RCC 7860 (cell line): ENCODE data around the gene HS6ST3.
A peak's percentile ranks its signal among the peaks of the same experiment; 100 is the strongest.

ENCODE experiments used
- DNase-seq: peaks from one replicate; pipeline ENCODE4 v3.0.0-alpha.2; 2015; ENCODE audit warnings: low spot score
- FAIRE-seq: peaks from 2 replicates; lab custom pipeline; 2012; peaks lifted over from hg19 to GRCh38; lab: Jason Lieb, UNC

Gene HS6ST3

DNA sequence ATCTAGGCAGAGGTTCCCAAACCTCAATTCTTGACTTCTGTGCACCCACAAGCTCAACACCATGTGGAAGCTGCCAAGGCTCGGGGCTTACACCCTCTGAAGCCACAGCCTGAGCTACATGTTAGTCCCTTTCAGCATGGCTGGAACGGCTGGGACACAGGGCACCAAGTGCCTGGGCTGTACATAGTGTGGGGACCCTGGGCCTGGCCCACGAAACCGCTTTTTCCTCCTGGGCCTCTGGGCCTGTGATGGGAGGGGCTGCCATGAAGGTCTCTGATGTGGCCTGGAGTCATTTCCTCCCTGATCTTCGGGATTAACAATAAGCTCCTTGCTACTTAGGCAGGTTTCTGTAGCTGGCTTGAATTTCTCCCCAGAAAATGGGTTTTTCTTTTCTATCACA, 108.1 kb downstream of the HS6ST3 start:
- FAIRE-seq (no peak), DNase-seq (no peak)

DNA sequence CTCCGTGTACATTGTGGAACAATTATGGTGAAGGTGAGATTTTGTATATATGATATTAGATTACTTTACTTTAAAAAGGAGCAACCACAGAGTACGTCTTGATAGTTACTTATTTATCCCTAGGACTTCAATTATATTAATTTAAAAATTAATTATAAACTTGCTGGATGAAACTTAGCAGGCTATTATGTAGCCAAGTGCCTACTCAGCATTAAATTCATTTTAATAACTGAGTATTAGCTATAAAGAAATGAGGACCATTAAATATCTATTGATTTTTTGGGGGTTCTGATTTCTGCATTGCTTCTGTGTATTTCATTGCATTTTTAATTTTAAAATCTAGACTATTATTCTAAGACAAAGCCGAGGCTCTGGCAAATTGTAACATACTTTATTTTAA, 109.4 kb downstream of the HS6ST3 start:
- FAIRE-seq (no peak), DNase-seq (no peak)

DNA sequence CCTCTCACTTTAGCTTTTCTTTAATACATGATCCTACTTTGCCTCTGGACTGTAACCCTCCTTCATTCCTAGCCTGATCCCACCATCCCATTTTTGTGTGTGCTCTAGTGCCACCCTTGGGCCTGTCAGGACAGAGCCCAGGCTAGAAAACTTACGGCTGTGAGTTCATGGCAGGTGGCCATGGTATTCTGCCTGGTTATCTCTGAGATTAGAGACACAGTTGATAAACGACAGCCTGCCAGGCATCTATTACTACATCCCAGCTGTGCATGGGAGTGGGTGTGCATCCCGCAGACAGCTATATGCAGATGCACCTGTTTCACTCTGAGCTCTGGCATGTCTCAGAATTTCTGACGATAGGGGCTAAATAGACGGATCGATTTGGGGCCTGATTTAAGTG, 110.9 kb downstream of the HS6ST3 start:
- FAIRE-seq, result no peak
- DNase-seq, result no peak

DNA sequence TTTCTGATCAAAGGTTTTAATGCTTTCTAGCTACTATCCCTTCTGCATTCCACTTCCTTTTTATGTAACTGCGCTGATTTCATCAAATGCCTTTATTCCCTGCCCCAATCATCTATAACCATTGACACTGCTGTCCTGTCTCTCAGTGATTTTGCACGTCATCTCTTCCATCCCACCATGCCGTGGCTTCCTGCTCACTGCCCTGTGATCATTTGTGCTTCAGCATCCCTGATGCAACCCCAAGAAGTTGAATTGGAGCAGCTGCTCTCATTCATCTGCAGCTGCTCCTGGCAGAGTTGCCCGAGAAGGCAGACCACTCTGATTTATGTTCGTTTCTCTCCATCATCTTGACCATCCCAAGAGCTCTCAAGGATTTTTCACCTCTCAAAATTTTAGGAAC, 112.4 kb downstream of the HS6ST3 start:
- no peak for DNase-seq

DNA sequence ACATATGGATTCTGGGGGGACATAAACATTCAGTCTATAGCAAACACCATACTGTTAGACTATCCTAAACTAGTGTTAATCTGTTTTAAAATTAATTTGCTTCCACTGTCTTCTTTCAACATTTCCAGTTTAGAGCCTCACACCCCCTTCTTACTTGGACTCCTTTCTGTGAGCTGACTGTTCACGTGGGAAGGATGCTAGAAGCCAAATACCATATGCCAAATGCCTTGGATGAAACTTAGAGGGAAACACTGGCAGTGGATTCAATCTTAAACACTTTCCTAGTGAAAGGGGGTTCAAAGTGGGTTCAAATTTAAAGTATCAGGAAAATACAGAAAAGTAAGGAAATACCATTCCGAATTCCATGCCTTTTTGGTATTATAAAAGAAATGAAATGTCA, 113.6 kb downstream of the HS6ST3 start:
- DNase-seq (no peak), FAIRE-seq (no peak)

More for the DNA sequence above, 112.4 kb downstream of the HS6ST3 start:
- no peak for FAIRE-seq

DNA sequence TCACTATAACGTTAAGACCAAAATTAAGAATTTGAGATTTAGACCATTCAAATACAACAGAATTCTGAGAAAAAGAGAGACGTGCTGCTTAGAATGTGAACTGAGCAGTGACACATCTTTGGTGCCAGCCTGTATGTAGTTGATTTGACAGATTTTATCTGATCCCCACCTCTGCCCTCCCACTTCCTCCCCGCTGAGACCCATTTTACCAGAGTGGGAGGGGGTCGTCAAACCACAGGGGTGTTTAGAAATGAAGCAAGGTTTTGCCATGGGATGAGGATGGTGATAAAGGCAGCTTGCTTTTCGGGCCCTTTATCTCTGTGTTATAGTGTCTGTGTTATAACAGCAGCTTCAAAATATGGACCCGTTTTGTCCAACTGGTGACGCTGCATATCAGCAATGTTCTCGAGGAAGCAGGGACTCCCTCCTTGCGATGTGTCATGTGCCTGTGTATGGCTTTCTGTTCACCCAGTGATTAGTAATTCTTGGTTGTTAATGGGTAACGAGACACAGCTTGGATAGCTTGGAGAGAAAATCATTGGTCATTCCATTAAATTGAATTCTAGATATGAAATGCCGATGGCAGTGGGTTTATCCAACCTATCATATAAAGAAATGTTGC, 125.0 kb downstream of the HS6ST3 start:
- FAIRE-seq, result peak; percentile 77
- peak; percentile 74 for DNase-seq

DNA sequence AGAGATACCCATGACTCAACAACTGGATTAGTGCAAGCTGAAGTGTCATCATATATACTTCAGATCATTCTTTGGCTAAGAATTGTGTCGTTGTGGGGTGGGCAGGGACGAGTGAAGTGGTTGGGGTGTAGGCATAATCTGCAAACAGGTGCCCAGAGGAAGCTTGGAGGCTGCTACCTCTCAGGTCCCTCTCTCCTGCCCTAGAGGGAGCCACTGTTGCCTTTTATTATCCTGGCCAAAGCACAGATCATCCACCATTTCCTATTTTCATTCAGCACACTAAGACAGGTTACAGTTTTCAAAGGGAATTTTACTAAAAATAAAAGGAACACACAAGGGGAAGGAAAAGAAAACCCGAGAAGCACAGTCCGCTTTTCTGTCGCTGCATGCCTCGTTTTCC, 126.6 kb downstream of the HS6ST3 start:
- no peak for DNase-seq
- no peak for FAIRE-seq

DNA sequence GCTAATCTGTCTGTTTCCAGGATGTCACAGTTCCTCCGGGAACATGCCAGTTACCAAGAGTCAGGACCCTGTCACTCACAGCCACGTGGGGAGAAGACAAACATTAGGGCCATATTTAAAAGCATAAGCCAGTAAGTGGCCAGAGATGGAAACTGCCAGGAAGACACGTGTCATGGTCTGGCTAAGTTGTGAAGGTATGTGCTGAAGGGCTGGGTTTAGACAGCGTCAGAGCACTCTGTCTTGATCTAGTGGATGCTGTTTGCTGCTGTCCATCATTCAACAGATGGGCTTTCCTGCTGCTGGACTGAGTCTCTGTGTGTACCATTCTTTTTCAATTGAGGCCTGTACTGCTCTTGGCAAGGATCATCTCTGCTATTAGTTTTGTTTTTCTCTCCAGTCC, 128.6 kb downstream of the HS6ST3 start:
- DNase-seq (no peak), FAIRE-seq (no peak)

DNA sequence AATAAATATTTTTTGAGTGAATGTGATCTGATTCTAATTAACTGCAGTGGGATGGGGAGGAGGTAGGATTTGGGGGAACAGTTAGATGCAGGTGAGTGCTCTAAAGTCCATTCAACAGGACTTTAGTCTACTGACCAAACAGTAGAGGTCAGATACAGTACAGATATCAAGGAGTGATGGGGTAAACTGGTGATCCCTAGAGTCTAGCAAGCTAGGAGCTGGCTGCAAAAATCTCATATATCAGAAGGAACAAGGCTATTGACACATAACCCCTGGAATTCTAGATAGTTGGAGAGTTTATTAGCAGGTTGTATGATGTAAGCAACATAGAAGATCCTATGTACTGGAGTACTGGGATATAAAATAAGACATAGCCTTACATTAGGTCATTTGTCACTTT, 131.6 kb downstream of the HS6ST3 start:
- FAIRE-seq (no peak), DNase-seq (no peak)

DNA sequence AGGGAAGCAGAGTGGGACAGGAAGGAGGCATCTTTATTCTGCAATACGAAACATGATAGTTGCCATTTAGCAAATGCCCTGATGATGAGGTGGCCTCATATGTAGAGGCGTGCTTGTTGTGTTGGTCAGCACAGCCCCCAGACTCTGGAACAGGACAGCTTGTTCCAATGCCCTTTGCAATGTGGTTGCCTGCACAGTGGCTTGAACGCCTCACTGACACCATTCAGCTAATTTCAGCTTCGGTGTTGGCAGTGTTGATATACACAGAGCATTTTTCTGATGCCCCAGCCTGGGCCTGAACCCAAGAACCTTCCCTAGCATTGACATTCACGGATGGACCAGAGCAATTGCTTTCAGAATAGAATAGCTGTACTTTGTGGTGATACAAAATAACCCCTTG, 133.3 kb downstream of the HS6ST3 start:
- FAIRE-seq (no peak), DNase-seq (no peak)

DNA sequence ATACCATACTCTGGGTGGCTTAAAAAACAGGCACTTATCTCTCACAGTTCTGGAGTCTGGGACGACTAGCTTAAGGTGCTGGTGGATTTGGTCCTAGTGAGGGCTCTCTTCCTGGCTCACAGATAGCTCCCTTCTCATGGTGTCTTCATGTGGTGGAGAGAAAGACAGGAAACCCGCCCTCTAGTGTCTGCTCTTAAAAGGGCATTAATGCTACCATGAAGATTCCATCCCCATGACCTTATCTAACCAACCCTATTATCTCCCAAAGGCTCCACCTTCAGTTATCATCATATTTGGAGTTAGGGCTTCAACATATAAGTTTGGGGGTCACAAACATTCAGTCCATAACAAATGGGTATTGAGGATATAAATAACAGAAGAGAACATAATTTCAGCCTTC, 139.4 kb downstream of the HS6ST3 start:
- FAIRE-seq, result no peak

DNA sequence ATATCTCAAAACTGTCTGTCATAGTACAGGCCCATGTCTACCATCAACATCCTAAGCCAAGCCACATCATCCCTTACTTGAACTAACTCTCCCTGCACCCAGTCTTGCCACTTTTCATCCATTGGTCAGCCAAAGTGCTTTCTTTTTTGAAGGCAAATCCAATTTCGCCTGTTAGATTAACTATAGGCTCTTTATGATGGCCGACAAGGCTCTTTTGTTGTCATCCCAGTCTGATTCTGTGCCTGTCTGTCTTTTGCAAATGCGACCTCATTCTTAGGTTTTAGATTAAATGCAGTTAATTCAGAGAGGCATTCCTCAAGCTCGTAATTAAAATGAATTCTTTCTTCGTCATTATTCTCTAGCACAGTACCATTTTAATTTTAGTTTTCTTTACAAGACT, 148.3 kb downstream of the HS6ST3 start:
- no peak for DNase-seq

More for the DNA sequence above, 139.4 kb downstream of the HS6ST3 start:
- DNase-seq, result peak; percentile 9

DNA sequence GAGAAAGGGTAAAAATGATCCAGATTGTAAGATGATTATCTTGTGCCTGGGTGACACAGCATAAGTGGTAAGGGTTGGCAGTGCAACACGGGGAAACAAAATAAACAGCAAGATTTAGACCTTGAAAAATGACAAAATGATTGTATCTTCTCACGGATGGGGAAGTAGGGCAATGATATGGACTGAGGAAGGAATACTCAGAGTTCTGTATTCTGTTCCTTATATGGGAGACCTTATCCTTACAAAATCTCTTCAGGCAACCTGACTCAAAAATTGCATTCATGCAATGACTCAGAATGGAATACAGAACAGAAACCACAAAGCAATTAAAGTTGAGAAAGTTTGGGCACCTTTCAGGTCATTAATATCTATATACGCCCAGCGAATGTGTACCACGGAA, 149.0 kb downstream of the HS6ST3 start:
- FAIRE-seq (no peak), DNase-seq (no peak)

More for the DNA sequence above, 148.3 kb downstream of the HS6ST3 start:
- FAIRE-seq, result no peak

DNA sequence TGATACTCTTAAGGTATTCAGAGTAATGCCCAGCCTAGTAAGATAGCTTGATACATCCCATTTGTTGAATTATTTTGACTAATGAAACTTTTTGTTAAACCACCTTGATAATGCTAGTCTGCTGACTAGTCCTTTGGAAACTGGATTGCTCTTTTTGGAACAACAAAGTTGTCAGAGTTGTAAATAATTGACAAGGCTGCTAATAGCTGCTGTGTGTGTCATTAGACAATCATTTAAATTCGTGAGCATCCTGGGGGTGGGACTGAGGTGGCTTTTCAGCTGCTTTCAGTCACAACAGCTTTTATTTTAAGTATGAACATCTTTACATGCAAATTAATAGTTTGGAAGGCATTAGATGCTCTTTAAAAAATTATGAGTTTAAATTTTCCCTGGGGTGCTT, 153.5 kb downstream of the HS6ST3 start:
- no peak for FAIRE-seq

DNA sequence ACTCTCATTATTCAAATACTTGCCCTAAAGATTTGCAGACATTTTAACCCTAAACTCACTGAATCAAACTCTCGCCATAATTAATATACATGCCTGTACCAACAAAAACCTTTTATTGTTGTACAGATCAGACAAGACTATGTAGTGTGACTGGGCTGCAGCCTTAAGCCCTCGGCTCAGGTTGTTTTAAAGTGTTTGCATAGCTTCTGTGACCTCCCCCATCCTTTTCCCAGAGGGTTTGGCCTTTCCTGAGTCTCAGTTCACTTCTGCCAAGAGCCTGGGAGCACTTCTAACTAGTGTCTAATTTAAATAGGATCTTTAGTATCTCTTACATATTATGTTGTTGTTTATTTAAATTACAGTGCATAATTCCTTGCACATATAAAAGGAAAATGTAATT, 158.2 kb downstream of the HS6ST3 start:
- DNase-seq (no peak), FAIRE-seq (no peak)

More for the DNA sequence above, 153.5 kb downstream of the HS6ST3 start:
- DNase-seq, result no peak

DNA sequence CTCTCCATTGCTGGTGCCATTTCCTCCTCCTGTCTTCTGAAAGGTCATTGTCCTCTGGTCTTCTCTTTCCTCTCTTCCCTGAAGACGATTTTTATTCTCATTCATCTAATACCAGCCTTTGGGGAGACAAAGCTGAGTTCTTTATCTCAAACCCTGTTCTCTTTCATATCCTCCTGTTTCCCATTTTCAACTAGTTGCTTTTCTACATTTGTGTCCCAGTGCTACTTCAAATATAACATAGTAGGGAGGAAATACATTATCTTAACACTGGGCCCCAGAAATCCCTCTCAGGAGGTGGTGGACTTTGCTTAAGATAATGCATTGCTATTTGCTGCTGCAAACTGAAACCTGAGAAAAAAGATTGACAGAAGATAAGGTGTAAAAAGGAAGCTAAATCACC, 159.1 kb downstream of the HS6ST3 start:
- FAIRE-seq (no peak), DNase-seq (no peak)

DNA sequence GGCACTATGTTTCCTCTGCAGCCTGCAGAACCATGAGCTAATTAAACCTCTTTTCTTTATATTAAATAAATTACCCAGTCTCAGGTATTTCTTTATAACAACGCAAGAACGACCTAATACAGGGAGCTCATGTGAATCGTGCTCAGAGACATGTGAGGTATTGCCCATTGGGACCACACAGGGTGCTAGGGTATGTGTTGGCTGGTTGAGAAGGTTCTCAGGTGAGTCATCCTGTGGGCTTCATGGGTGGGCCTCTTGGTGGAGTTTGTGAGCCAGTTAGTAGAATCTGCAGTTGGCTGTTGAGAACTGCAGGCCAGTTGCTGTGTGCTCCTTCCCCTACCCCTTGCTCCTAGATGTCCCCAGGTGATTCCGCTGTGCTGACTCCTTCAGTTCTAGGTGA, 163.0 kb downstream of the HS6ST3 start:
- DNase-seq, result no peak
- FAIRE-seq, result no peak

DNA sequence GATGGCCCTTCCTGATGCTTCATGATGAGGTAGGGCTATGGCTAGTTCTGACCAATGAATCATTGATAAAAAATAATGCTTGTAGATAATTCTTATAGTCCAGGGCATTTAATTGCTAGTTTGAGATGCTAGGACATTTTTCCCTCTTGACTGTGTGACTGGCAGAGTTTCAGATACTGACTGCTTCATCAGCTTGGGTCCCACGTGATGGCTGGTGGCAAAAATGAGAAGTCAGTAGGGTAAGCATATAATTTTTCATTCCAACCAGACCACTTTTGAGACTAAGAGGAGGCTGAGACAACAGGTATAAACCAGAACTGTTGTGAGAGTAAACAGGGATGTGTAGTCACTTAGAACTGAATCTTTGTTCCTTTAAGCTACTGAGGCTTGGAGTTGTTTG, 183.3 kb downstream of the HS6ST3 start:
- FAIRE-seq (no peak), DNase-seq (no peak)

DNA sequence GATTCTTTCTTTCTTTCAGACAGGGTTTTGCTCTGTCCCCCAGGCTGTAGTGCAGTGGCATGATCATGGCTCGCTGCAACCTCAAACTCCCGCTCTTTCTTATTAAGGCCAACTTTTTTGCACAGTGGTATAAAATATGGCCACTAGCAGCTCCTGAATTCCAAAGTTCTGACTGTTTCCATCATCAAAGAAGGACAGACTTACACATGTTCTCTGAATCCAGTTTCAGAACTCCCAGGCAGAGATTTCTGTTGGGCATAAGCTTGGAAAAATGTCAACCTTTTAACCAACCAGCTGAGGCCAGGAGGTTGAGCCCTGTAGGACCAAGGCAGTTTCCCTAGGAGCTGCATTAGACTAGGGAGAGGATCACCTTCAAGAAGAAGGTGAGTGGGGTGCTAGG, 184.1 kb downstream of the HS6ST3 start:
- FAIRE-seq, result no peak
- no peak for DNase-seq

DNA sequence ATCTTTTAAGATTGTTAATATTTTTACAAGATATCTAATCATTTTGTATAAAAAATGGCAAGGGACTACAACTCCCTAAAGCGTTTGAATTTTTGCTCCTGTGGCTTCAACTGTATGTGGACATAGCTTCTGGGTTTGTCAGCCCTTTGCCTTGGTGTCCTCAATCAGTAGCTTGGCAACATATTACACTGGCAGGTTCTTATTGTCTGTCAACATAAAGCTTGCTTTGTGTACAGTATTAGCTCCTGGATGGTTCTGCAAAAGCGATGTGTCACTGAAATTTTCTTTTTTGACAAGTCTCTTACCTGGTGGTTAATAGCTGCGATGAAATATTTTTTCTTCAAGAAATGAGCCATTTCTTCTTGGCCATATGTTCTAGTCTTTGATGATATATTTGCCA, 190.0 kb downstream of the HS6ST3 start:
- FAIRE-seq (no peak), DNase-seq (no peak)

DNA sequence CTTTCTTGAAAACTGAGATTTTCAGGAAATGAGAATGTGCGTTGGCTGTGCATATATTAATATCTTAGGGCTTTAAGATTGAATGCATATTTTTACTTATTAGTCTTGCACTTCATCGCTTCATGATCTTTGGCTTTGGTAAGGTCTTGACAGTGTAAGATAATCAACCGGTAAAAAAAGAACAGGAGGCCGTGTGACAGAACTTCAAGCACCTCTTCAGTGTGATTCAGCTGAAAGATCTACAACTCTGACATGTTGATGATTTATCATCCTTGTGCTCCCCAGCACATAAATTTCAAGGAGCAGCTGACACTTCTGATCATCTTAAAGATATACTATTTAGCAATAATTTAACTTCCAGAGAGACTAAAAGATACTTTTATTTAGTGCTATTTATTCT, 195.1 kb downstream of the HS6ST3 start:
- no peak for FAIRE-seq
- DNase-seq, result no peak

DNA sequence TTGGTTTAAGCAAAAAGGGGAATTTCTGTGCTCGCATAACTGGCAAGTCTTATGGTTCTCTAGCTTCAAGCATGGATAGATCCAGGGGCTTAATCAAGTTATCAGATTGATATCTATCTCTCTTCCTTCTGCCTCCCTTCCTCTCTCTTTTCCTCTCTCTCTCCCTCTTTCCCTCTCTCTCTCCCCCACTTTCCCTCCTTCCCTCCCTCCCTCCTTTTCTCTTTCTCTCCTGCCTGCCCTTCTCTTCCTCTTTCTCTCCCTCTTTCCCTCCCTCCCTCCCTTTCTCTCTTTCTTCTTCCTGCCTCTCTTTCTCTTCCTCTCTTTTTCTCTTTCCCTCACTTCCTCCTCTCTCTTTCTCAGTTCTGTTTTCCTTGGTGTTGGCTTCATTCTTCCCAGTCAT, 195.8 kb downstream of the HS6ST3 start:
- no peak for FAIRE-seq
- DNase-seq, result no peak
